Measurements from ENCODE around the gene EPOP.

EPOP gene

GRCh38 chr17:38674749-38675615 is at the start of gene EPOP:
TSS of gene EPOP (minus strand) at chr17:38674957. CDS start at chr17:38674495, 462 bp downstream.
- in situ Hi-C loops (cut with HindIII; ENCODE audit: low sequenced_read_pairs) = no loop called here

- in situ Hi-C loops (cut with HindIII; ENCODE audit: low sequenced_read_pairs) = no loop called here
Observed at GRCh38 chr17:38721802-38722201, 47.0 kb upstream of the EPOP start.

DNA sequence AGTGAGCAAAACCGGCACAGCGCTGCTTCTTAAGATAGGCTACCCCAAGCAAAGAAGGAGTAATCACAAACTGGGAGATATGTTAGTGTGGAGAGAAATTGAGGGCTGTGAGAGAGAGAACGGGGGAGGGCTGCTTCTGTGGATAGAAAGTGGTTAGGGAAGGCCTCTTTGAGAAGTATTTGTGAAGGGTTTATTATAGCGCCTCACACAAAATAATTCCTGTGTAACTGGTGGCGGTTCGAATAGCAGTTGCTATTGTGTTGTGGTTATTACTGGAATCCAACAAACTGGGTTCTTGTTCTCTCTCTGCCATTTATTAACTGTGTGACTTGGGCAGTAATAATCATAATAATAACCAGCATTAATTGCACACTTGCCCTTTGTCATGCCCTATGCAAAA is 46.2 kb upstream of the EPOP start:
- in situ Hi-C loops (cut with HindIII; ENCODE audit: low sequenced_read_pairs) = no loop called here

DNA sequence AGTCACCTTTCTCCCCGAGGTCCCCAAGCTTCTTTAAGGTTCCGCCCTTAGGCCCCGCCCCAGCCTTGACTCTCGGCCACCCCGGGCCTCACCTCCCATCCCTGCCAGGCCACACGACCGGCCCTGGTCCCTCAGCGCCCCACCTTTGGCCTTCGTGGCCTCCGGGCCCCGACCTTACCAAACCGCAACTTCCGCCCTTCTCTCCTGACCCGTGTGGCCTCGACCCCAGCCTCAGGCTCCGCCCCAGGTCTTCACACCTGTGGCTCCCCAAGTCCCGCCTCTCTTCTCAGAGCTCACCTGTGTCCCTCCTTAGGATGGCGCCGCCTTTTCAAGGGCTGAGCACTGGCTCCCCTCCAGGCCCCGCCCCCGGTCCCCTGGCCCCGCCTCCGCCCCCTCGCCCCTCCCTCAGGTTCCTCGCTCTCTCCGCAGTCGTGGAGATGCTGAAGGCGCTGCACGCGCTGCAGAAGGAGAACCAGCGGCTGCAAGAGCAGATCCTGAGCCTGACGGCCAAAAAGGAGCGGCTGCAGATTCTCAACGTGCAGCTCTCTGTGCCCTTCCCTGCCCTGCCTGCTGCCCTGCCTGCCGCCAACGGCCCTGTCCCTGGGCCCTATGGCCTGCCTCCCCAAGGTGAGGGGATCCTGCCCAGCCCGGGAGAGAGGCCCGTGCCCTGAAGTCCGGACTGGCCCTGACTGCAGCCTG is 45.3 kb upstream of the EPOP start:
- in situ Hi-C loops (cut with HindIII; ENCODE audit: low sequenced_read_pairs) = no loop called here

DNA sequence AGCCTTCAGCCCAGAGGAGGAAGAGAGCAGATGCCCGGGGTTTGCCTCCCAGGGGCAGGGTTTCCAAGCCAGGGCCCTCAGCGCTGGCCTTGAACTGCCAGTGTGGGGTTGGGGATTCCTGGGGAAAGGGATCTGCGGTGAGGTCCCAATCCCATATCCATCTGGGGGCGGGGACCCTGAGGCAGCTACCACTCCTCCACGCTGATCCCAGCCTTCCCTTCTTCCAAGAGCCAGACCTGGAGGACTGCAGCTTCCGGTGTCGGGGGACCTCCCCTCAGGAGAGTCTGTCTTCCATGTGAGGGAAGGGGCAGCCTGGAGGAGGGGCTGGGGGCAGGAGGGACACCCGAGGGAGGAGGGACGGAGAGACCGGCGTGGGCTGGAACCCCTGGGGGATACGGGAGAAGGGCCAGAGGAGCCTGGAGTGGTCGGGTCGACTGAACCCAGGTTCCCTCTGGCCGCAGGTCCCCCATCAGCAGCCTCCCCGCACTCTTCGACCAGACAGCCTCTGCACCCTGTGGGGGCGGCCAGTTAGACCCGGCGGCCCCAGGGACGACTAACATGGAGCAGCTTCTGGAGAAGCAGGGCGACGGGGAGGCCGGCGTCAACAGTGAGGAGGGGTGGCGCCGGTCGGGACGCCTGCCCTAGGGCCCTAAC is 44.7 kb upstream of the EPOP start:
- in situ Hi-C loops (cut with HindIII; ENCODE audit: low sequenced_read_pairs) = no loop called here

- in situ Hi-C loops (cut with HindIII; ENCODE audit: low sequenced_read_pairs) = no loop called here
Observed at GRCh38 chr17:38717139-38717745, 42.5 kb upstream of the EPOP start.

DNA sequence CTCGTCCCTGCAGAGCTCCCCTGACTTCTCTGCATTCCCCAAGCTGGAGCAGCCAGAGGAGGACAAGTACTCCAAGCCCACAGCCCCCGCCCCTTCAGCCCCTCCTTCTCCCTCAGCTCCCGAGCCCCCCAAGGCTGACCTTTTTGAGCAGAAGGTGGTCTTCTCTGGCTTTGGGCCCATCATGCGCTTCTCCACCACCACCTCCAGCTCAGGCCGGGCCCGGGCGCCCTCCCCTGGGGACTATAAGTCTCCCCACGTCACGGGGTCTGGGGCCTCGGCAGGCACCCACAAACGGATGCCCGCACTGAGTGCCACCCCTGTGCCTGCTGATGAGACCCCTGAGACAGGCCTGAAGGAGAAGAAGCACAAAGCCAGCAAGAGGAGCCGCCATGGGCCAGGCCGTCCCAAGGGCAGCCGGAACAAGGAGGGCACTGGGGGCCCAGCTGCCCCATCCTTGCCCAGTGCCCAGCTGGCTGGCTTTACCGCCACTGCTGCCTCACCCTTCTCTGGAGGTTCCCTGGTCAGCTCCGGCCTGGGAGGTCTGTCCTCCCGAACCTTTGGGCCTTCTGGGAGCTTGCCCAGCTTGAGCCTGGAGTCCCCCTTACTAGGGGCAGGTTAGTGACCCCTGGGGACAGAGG is 41.7 kb upstream of the EPOP start:
- in situ Hi-C loops (cut with HindIII; ENCODE audit: low sequenced_read_pairs) = no loop called here

GRCh38 chr17:38715216-38715943 is 40.6 kb upstream of the EPOP start:
- in situ Hi-C loops (cut with HindIII; ENCODE audit: low sequenced_read_pairs) = no loop called here

- in situ Hi-C loops (cut with HindIII; ENCODE audit: low sequenced_read_pairs) = no loop called here
Observed at GRCh38 chr17:38713456-38714075, 38.8 kb upstream of the EPOP start.

- in situ Hi-C loops (cut with HindIII; ENCODE audit: low sequenced_read_pairs) = no loop called here
Observed at GRCh38 chr17:38712593-38712992, 37.8 kb upstream of the EPOP start.

DNA sequence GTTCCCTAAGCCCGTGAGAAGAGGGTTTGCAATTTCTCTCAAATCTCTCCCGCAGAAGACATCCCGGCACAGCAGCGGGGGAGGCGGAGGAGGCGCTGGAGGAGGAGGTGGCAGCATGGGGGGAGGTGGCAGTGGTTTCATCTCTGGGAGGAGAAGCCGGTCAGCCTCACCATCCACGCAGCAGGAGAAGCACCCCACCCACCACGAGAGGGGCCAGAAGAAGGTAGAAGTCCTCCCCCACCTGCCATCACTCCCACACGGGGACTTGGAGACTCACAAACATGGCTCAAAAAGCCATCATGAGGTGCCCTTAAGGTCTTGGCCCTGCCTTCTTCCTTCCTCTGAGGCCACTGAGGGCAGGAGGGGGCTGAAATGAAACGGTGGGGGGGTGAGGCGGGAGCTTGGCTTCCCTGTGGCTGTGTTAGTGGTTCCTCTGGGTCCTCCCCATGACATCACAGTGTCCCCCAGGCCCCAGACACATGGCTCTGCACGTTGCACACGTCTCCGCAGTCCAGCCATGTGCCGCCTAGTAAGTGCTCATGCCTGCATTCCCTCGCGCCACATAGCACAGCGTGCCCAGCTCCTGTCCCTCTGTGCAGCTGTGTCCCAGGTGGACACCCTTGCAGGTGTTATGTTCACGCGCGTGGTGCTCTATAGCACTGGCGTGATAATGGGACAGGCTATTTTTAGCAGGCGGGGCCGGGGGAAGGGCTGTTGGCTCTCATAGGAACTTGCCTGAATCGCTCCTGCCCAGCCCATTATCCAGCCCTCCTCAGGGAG is 37.2 kb upstream of the EPOP start:
- in situ Hi-C loops (cut with HindIII; ENCODE audit: low sequenced_read_pairs) = no loop called here

- in situ Hi-C loops (cut with HindIII; ENCODE audit: low sequenced_read_pairs) = no loop called here
Observed at GRCh38 chr17:38710985-38711384, 36.2 kb upstream of the EPOP start.

DNA sequence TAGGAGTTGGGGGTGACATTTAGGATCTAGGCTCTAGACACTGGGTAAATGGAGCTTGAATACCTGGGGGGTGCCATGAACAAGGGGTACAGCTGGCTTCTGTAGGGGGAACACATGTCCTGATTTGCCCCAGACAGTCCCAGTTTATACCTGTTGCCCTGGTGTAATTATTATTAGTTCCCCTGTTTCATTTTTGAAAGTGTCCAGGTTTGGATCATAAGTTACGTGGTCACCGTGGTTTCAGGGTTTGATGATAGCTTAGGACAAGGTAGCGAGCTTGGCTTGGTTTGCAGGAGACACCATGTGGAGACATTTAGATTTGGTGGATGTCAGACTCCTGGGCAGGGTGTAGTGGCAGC is 35.8 kb upstream of the EPOP start:
- in situ Hi-C loops (cut with HindIII; ENCODE audit: low sequenced_read_pairs) = no loop called here

DNA sequence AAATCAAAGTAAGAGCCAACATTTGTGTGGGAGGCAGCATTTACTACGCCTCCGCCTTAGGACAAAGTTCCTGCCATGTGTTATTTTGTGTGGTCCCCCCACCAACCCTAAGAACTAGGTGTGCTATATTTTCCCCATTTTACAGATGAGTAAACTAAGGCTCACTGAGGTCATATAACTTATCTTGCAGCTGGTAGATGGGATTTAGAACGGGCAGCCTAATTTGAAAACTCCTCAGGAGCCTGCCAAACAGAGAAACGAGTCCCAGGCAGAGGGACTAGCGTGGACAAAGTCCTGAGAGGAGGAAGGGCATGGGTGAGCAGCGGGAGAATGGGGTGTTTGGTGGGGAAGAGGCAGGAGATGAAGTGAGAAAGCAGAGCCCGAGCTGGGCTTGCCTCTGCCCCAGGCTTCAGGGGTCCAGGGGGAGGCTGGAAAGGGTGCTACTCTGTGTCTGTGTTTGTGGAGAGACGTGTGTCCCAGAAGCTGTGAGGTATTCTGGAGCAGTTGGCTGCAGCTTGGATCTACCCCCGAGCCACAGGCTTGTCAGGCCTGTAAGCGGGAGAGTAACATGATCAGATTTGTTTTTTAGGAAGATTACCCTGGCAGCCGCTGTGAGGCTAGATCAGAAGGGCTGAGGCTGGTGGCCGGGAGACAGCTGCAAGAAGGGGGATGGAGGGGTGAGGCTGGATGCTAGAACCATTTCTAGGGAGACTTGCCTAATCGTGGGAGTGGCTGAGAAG is 35.3 kb upstream of the EPOP start:
- in situ Hi-C loops (cut with HindIII; ENCODE audit: low sequenced_read_pairs) = no loop called here

GRCh38 chr17:38709104-38709820 is 34.5 kb upstream of the EPOP start:
- in situ Hi-C loops (cut with HindIII; ENCODE audit: low sequenced_read_pairs) = no loop called here

GRCh38 chr17:38707678-38708351 is 33.1 kb upstream of the EPOP start:
- in situ Hi-C loops (cut with HindIII; ENCODE audit: low sequenced_read_pairs) = no loop called here

- in situ Hi-C loops (cut with HindIII; ENCODE audit: low sequenced_read_pairs) = no loop called here
Observed at GRCh38 chr17:38706505-38707216, 31.9 kb upstream of the EPOP start.

Measured in DLD1 (cell line).